ENCODE results near the gene ATOH8. TPM values are rescaled to one million over a fixed set of nuclear protein-coding genes. Genes with fewer than 3 reads are reported as not detected.
A peak's percentile ranks its signal among the peaks of the same experiment; 100 is the strongest.

Gene ATOH8
- total and polyA plus RNA-seq, 2 donors from 2014 or later: 11.2 to 18.6 TPM

DNA sequence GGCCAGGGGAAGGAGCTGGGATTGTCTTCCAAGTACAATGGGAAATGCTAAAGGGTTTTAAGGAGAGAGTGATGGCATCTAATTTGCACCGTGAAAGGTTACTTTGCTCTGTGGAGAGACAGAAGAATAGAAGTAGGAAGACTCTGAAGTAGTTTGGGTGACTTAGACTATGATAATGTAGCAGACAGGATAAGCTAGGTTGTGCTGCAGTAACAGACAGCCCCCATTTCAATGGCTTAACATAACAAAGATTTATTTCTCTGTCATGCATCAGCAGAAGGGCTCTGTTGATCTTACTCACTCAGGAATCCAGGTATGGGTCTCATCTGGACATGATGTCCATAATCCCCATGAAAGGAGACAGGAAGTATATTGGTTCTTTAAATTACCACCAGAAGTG is 33.3 kb upstream of the ATOH8 start:
- no peak for TF ChIP-seq CTCF (IDR thresholded peaks at IDR 0.05; ENCODE audit: borderline replicate concordance, extremely low read depth, insufficient read depth)
- H3K4me3 ChIP-seq (ENCODE audit: low read length in 3 of 3): no peak overlapping the region
- intact Hi-C loops (cut with DNase I): no loop called here
- FAIRE-seq (no peak), DNase-seq (no peak)
- H3K36me3 ChIP-seq (ENCODE audit: control insufficient read depth in 2 of 3, insufficient read depth in 3 of 3, low read length in 3 of 3): no peaks in the 10 kb centered on the region
- no peak overlapping the region for H3K27ac ChIP-seq (ENCODE audit: low read depth in 2 of 2, low read length in 2 of 2)
- no peaks in the 10 kb centered on the region for H3K27me3 ChIP-seq (ENCODE audit: control insufficient read depth, insufficient read depth, low read length)
- H3K9ac ChIP-seq (ENCODE audit: low read length in 3 of 3): no peak overlapping the region
- no peaks in the 10 kb centered on the region for H3K9me3 ChIP-seq (ENCODE audit: control insufficient read depth in 2 of 3, insufficient read depth in 1 of 3, low read length in 3 of 3)
- no peaks in the 10 kb centered on the region for H3K4me1 ChIP-seq (ENCODE audit: control insufficient read depth in 2 of 3, insufficient read depth in 2 of 3, low read depth in 1 of 3, low read length in 3 of 3)

- Histone ChIP-seq H3K27me3 (ENCODE audit: control insufficient read depth, insufficient read depth, low read length) (no peaks in the 10 kb centered on the region), H3K9ac (ENCODE audit: low read length in 3 of 3) (no peak overlapping the region), H3K9me3 (ENCODE audit: control insufficient read depth in 2 of 3, insufficient read depth in 1 of 3, low read length in 3 of 3) (no peaks in the 10 kb centered on the region), H3K4me3 (ENCODE audit: low read length in 3 of 3) (no peak overlapping the region), H3K36me3 (ENCODE audit: control insufficient read depth in 2 of 3, insufficient read depth in 3 of 3, low read length in 3 of 3) (no peaks in the 10 kb centered on the region), H3K4me1 (ENCODE audit: control insufficient read depth in 2 of 3, insufficient read depth in 2 of 3, low read depth in 1 of 3, low read length in 3 of 3) (no peaks in the 10 kb centered on the region), H3K27ac (ENCODE audit: low read depth in 2 of 2, low read length in 2 of 2) (no peak overlapping the region)
- FAIRE-seq (no peak), DNase-seq (no peak)
- no peak for TF ChIP-seq CTCF (IDR thresholded peaks at IDR 0.05; ENCODE audit: borderline replicate concordance, extremely low read depth, insufficient read depth)
- intact Hi-C loops (cut with DNase I): no loop called here
Observed at GRCh38 chr2:85721641-85722040, 32.1 kb upstream of the ATOH8 start.

- Histone ChIP-seq H3K27ac (ENCODE audit: low read depth in 2 of 2, low read length in 2 of 2) (no peak overlapping the region), H3K27me3 (ENCODE audit: control insufficient read depth, insufficient read depth, low read length) (no peaks in the 10 kb centered on the region), H3K4me1 (ENCODE audit: control insufficient read depth in 2 of 3, insufficient read depth in 2 of 3, low read depth in 1 of 3, low read length in 3 of 3) (no peaks in the 10 kb centered on the region), H3K36me3 (ENCODE audit: control insufficient read depth in 2 of 3, insufficient read depth in 3 of 3, low read length in 3 of 3) (no peaks in the 10 kb centered on the region), H3K9ac (ENCODE audit: low read length in 3 of 3) (no peak overlapping the region), H3K9me3 (ENCODE audit: control insufficient read depth in 2 of 3, insufficient read depth in 1 of 3, low read length in 3 of 3) (no peaks in the 10 kb centered on the region), H3K4me3 (ENCODE audit: low read length in 3 of 3) (no peak overlapping the region)
- no peak for TF ChIP-seq CTCF (IDR thresholded peaks at IDR 0.05; ENCODE audit: borderline replicate concordance, extremely low read depth, insufficient read depth)
- DNase-seq: no peak
- intact Hi-C loops (cut with DNase I): no loop called here
- FAIRE-seq: no peak
Observed at GRCh38 chr2:85722519-85722918, 31.3 kb upstream of the ATOH8 start.

DNA sequence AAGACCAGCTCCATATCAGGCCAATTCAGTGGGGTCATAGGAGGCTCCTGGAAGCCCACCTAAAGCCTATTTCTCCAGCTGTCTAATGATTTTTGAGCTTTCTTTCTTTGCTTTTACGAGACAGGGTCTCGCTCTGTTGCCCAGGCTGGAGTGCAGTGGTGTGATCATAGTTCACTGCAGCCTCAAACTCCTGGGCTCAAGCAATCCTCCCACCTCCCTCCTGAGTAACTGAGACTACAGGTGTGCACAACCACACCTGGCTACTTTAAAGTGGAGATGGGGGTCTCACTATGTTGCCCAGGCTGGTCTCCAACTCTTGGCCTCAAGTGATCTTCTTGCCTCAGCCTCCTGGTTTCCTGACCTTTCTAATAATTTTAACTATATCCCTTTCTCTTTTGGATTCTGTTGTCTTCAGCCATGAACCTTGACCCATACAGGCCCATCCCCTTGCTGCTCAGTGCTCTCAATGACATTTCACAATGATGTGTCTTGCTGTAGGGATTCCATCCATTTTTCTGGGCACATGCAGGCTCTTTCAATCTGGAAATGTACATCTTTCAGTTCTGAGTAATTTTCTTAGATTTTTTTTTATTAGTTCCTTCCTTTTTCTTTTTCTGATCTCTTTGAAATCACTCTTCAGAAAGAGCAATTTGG is 30.0 kb upstream of the ATOH8 start:
- FAIRE-seq: no peak
- TF ChIP-seq CTCF (IDR thresholded peaks at IDR 0.05; ENCODE audit: borderline replicate concordance, extremely low read depth, insufficient read depth): no peak
- DNase-seq: peak in 1 of 5 donors; percentile 15
- Histone ChIP-seq H3K36me3 (ENCODE audit: control insufficient read depth in 2 of 3, insufficient read depth in 3 of 3, low read length in 3 of 3) (no peaks in the 10 kb centered on the region), H3K4me3 (ENCODE audit: low read length in 3 of 3) (no peak overlapping the region), H3K27ac (ENCODE audit: low read depth in 2 of 2, low read length in 2 of 2) (no peak overlapping the region), H3K9me3 (ENCODE audit: control insufficient read depth in 2 of 3, insufficient read depth in 1 of 3, low read length in 3 of 3) (no peaks in the 10 kb centered on the region), H3K9ac (ENCODE audit: low read length in 3 of 3) (no peak overlapping the region), H3K4me1 (ENCODE audit: control insufficient read depth in 2 of 3, insufficient read depth in 2 of 3, low read depth in 1 of 3, low read length in 3 of 3) (peaks cover 0 to 2% (median 0%) of the 10 kb centered on the region in 3 donors), H3K27me3 (ENCODE audit: control insufficient read depth, insufficient read depth, low read length) (no peaks in the 10 kb centered on the region)
- intact Hi-C loops (cut with DNase I): no loop called here
